H9 (cell line): ENCODE measurements around the gene GARS1. TPM values are rescaled to one million over a fixed set of nuclear protein-coding genes. Genes with fewer than 3 reads are reported as not detected.

Experiments
- DNase-seq: peaks from one replicate; pipeline ENCODE4 v3.0.0-alpha.2; 2017
- H2AFZ ChIP-seq: one replicate; pipeline ENCODE4 v1.6.1; 2013; ENCODE audit warnings: mild to moderate bottlenecking, low read length, control low read depth, moderate library complexity
- H2AK5ac ChIP-seq: 2 replicates; pipeline ENCODE4 v1.6.1; 2013; ENCODE audit warnings: low read length, control low read depth, mixed read lengths; ENCODE audit not compliant: insufficient read length
- H2BK120ac ChIP-seq: one replicate; pipeline ENCODE4 v1.6.1; 2013; ENCODE audit warnings: low read depth, mild to moderate bottlenecking, low read length, control low read depth, inconsistent platforms; ENCODE audit not compliant: poor library complexity, severe bottlenecking
- H2BK12ac ChIP-seq: 2 replicates; pipeline ENCODE4 v1.6.1; 2013; ENCODE audit warnings: low read length, control low read depth, mixed read lengths, low read depth; ENCODE audit not compliant: insufficient read length
- H2BK15ac ChIP-seq: 2 replicates; pipeline ENCODE4 v1.6.1; 2013; ENCODE audit warnings: low read depth, low read length, control low read depth
- H2BK20ac ChIP-seq: one replicate; pipeline ENCODE4 v1.6.1; 2013; ENCODE audit warnings: low read depth, mild to moderate bottlenecking, low read length, control low read depth, inconsistent platforms; ENCODE audit not compliant: poor library complexity, severe bottlenecking
- H2BK5ac ChIP-seq: 2 replicates; pipeline ENCODE4 v1.6.1; 2013; ENCODE audit warnings: low read length, control low read depth, mixed read lengths; ENCODE audit not compliant: insufficient read length
- H3K14ac ChIP-seq: 2 replicates; pipeline ENCODE4 v1.6.1; 2013; ENCODE audit warnings: low read length, control low read depth; ENCODE audit not compliant: insufficient read depth
- H3K18ac ChIP-seq: 2 replicates; pipeline ENCODE4 v1.6.1; 2013; ENCODE audit warnings: low read depth, mild to moderate bottlenecking, mixed read lengths, low read length, control low read depth; ENCODE audit not compliant: insufficient read length
- H3K23ac ChIP-seq: 2 replicates; pipeline ENCODE4 v1.6.1; 2013; ENCODE audit warnings: low read length, control low read depth, mixed read lengths, low read depth; ENCODE audit not compliant: insufficient read length
- H3K23me2 ChIP-seq: 2 replicates; pipeline ENCODE4 v1.6.1; 2013; ENCODE audit warnings: low read depth, mild to moderate bottlenecking, mixed read lengths, low read length, control low read depth; ENCODE audit not compliant: insufficient read length, poor library complexity, severe bottlenecking
- H3K27ac ChIP-seq: 2 replicates; pipeline ENCODE4 v1.5.1; 2013; ENCODE audit warnings: low read length, control low read depth, mixed read lengths, low read depth; ENCODE audit not compliant: insufficient read length
- H3K27me3 ChIP-seq: 2 replicates; pipeline ENCODE4 v1.6.1; 2013; ENCODE audit warnings: low read length, control low read depth, inconsistent platforms; ENCODE audit not compliant: insufficient read depth
- H3K4ac ChIP-seq: 2 replicates; pipeline ENCODE4 v1.6.1; 2013; ENCODE audit warnings: low read depth, mild to moderate bottlenecking, control low read depth, inconsistent platforms, low read length, moderate library complexity
- H3K4me1 ChIP-seq: 2 replicates; pipeline ENCODE4 v1.6.1; 2013; ENCODE audit warnings: low read length, control low read depth, inconsistent platforms; ENCODE audit not compliant: insufficient read depth
- H3K4me2 ChIP-seq: 2 replicates; pipeline ENCODE4 v1.6.1; 2013; ENCODE audit warnings: low read length, control low read depth, mixed read lengths; ENCODE audit not compliant: insufficient read length, insufficient read depth
- H3K56ac ChIP-seq: 2 replicates; pipeline ENCODE4 v1.6.1; 2013; ENCODE audit warnings: low read depth, mild to moderate bottlenecking, mixed read lengths, low read length, control low read depth; ENCODE audit not compliant: insufficient read length
- H3K79me1 ChIP-seq: 2 replicates; pipeline ENCODE4 v1.6.1; 2013; ENCODE audit warnings: low read depth, mild to moderate bottlenecking, moderate library complexity, low read length, control low read depth, inconsistent platforms; ENCODE audit not compliant: insufficient read depth, poor library complexity, severe bottlenecking
- H3K79me2 ChIP-seq: 2 replicates; pipeline ENCODE4 v1.6.1; 2013; ENCODE audit warnings: low read length, control low read depth, inconsistent platforms; ENCODE audit not compliant: insufficient read depth
- H3K9ac ChIP-seq: 2 replicates; pipeline ENCODE4 v1.6.1; 2013; ENCODE audit warnings: low read length, control low read depth, mixed read lengths; ENCODE audit not compliant: insufficient read length; ENCODE audit errors: extremely low read depth
- H3K9me3 ChIP-seq: one replicate; pipeline ENCODE4 v1.6.1; 2013; ENCODE audit warnings: low read depth, low read length, inconsistent platforms; ENCODE audit not compliant: control insufficient read depth
- H3T11ph ChIP-seq: one replicate; pipeline ENCODE4 v1.6.1; 2013; ENCODE audit warnings: mild to moderate bottlenecking, low read length, control low read depth, inconsistent platforms
- H4K20me1 ChIP-seq: one replicate; pipeline ENCODE4 v1.6.1; 2013; ENCODE audit not compliant: control insufficient read depth, insufficient read length, insufficient read depth
- H4K5ac ChIP-seq: 2 replicates; pipeline ENCODE4 v1.6.1; 2013; ENCODE audit warnings: low read depth, mild to moderate bottlenecking, mixed read lengths, low read length, control low read depth; ENCODE audit not compliant: insufficient read length
- H4K8ac ChIP-seq: replicated peaks from 2 replicates; pipeline ENCODE4 v1.6.1; 2013; ENCODE audit warnings: low read length, control low read depth, mixed read lengths, low read depth; ENCODE audit not compliant: insufficient read length
- H4K91ac ChIP-seq: 2 replicates; pipeline ENCODE4 v1.6.1; 2013; ENCODE audit warnings: low read depth, mild to moderate bottlenecking, moderate library complexity, mixed read lengths, low read length, control low read depth; ENCODE audit not compliant: insufficient read length
- H3K27ac Mint-ChIP-seq, 3 experiments: 2 replicates in 2 of 3; 3 replicates in 1 of 3; pipeline ENCODE4 v1.8.0; 2020 to 2021; ENCODE audit warnings: mixed read lengths in 3 of 3, mild to moderate bottlenecking in 1 of 3, moderate library complexity in 1 of 3
- H3K27me3 Mint-ChIP-seq: 2 replicates; pipeline ENCODE4 v1.8.0; 2021; ENCODE audit warnings: low read depth, mild to moderate bottlenecking, moderate library complexity, mixed read lengths
- H3K36me3 Mint-ChIP-seq, 3 experiments: 2 replicates in 2 of 3; 3 replicates in 1 of 3; pipeline ENCODE4 v1.8.0; 2020 to 2021; ENCODE audit warnings: low read depth in 3 of 3, mixed read lengths in 3 of 3; ENCODE audit not compliant: insufficient read depth in 1 of 3
- H3K4me1 Mint-ChIP-seq, 2 experiments: 2 replicates each; pipeline ENCODE4 v1.8.0; 2020; ENCODE audit warnings: mixed read lengths in 2 of 2
- H3K4me3 Mint-ChIP-seq, 2 experiments: 2 replicates in 1 of 2; 3 replicates in 1 of 2; pipeline ENCODE4 v1.8.0; 2020 to 2021; ENCODE audit warnings: mild to moderate bottlenecking in 2 of 2, mixed read lengths in 2 of 2, moderate library complexity in 1 of 2
- H3K9me3 Mint-ChIP-seq, 2 experiments: 2 replicates in 1 of 2; 3 replicates in 1 of 2; pipeline ENCODE4 v1.8.0; 2020; ENCODE audit warnings: mild to moderate bottlenecking in 2 of 2, mixed read lengths in 2 of 2, moderate library complexity in 1 of 2
- CTCF ChIP-seq: fragments of 200-600 bp; sonication (generic); conservative IDR thresholded peaks from 3 replicates; pipeline ENCODE4 v1.8.0; 2021; ENCODE audit warnings: antibody characterized with exemption, mild to moderate bottlenecking
- WGBS: extraction: QIAGEN DNeasy Blood & Tissue Kit; methylation state at CpG from one replicate; pipeline ENCODE4 v1.1.7; 2013; ENCODE audit warnings: missing lambda C conversion rate, low lambda C conversion rate, mixed read lengths; ENCODE audit not compliant: insufficient read length; ENCODE audit errors: extremely low coverage; 5-methylcytosine and 5-hydroxymethylcytosine counted together
- total RNA-seq: library from RNA; stranded (reverse); gene quantifications from 2 replicates; pipeline ENCODE4 v1.2.1, GENCODE V29; 2021

GARS1 gene
- total RNA-seq, 1 experiment from 2014 or later, result 234 TPM

- no peaks in the 10 kb centered on the region for H3K27me3 ChIP-seq
- H3K4me2 ChIP-seq, result no peak overlapping the region
- H2BK5ac ChIP-seq, result no peak overlapping the region
- peak; percentile 17 for DNase-seq
- no peak overlapping the region for H3K56ac ChIP-seq
- H3K79me2 ChIP-seq, result no peaks in the 10 kb centered on the region
- peaks cover 7% of the 10 kb centered on the region; the same call in 1 of the 2 replicates for H3K4me1 ChIP-seq
- peaks cover 8 to 30% (median 26%) of the 10 kb centered on the region in 3 experiments; a peak in 6 of 7 replicates for H3K36me3 Mint-ChIP-seq
- H3K9me3 ChIP-seq, result no peaks in the 10 kb centered on the region
- no peak overlapping the region for H3K18ac ChIP-seq
- no peak overlapping the region for H3K4ac ChIP-seq
- no peak for TF ChIP-seq CTCF
- H3K27me3 Mint-ChIP-seq, result no peaks in the 10 kb centered on the region
- no peaks in the 10 kb centered on the region for H3K79me1 ChIP-seq
- H3K9ac ChIP-seq, result no peak overlapping the region
- no peak overlapping the region for H2AK5ac ChIP-seq
- no peaks in the 10 kb centered on the region for H4K20me1 ChIP-seq
- H4K5ac ChIP-seq, result no peak overlapping the region
- H3K9me3 Mint-ChIP-seq, result no peaks in the 10 kb centered on the region; a peak in 1 of 5 replicates
- H3K4me3 Mint-ChIP-seq, result no peak overlapping the region
- H3K23me2 ChIP-seq, result peaks cover 3% of the 10 kb centered on the region
- H3K14ac ChIP-seq, result no peak overlapping the region
- H3K23ac ChIP-seq, result no peak overlapping the region
- no peak overlapping the region for H4K91ac ChIP-seq
- no peak overlapping the region for H2BK20ac ChIP-seq
- H4K8ac ChIP-seq, result no peak overlapping the region
- H3T11ph ChIP-seq, result no peak overlapping the region
- H2BK120ac ChIP-seq, result no peak overlapping the region
- no peak overlapping the region for H3K27ac ChIP-seq
- WGBS, result no CpG with 5 or more reads among the region's 10 CpGs
- peaks cover 26 to 29% of the 10 kb centered on the region in 2 experiments for H3K4me1 Mint-ChIP-seq
- no peak overlapping the region for H2AFZ ChIP-seq
- H2BK15ac ChIP-seq, result no peak overlapping the region
- H2BK12ac ChIP-seq, result no peak overlapping the region
- no peak overlapping the region for H3K27ac Mint-ChIP-seq
Observed at GRCh38 chr7:30647589-30648364, 53.1 kb downstream of the GARS1 start.
